GM10248 (cell line): ENCODE measurements around the gene GPAM.
"Not testable (repeated sequence)": the region's sequence is repeated elsewhere in the genome, so short reads cannot be mapped to it uniquely, and the experiment has no call there.

Experiments used
- CTCF ChIA-PET: fragments of 300-600 bp; sonication (Branson Sonifier 250); formaldehyde crosslinking; extraction: SDS; loops from one replicate; lab custom pipeline; 2021; ENCODE audit warnings: antibody characterized with exemption; lab: Yijun Ruan, JAX
- POLR2A ChIA-PET: fragments of 350-650 bp; sonication (Branson Sonifier 250); formaldehyde crosslinking; extraction: SDS; loops from one replicate; lab custom pipeline; 2020; ENCODE audit warnings: antibody characterized with exemption; lab: Yijun Ruan, JAX
- DNase-seq: peaks from one replicate; pipeline ENCODE4 v3.0.0; 2012; ENCODE audit errors: extremely low spot score
- CTCF ChIP-seq: IDR thresholded peaks from 2 replicates; pipeline ENCODE4 v1.5.1; 2012; ENCODE audit warnings: mild to moderate bottlenecking, low read depth; ENCODE audit errors: extremely low read depth, missing control alignments, control extremely low read depth

Gene GPAM

GRCh38 chr10:112202076-112202475 lies 18.5 kb upstream of the GPAM start:
- no peak for DNase-seq
- CTCF ChIA-PET = interaction anchor here (1.5 to 2.4 kb wide), 3 partner anchors 10 to 16 kb away, joined by 5 to 8 read pairs (median 6); no protein-coding TSS in a partner anchor
- TF ChIP-seq CTCF = no peak
- POLR2A ChIA-PET = no interaction called here

GRCh38 chr10:112201334-112201733 lies 17.8 kb upstream of the GPAM start:
- POLR2A ChIA-PET = no interaction called here
- TF ChIP-seq CTCF = no peak
- no peak for DNase-seq
- CTCF ChIA-PET = interaction anchor here (1.1 to 4.1 kb wide), 8 partner anchors 9 to 271 kb away, joined by 3 to 22 read pairs (median 5); partner anchors contain the start of gene GPAM

GRCh38 chr10:112200259-112200658 lies 16.7 kb upstream of the GPAM start:
- CTCF ChIA-PET = interaction anchor here (1.1 to 4.1 kb wide), 6 partner anchors 10 to 272 kb away, joined by 3 to 22 read pairs (median 4); partner anchors contain the start of gene GPAM
- POLR2A ChIA-PET, DNase-seq: not testable (repeated sequence)

GRCh38 chr10:112197662-112198061 lies 14.1 kb upstream of the GPAM start:
- CTCF ChIA-PET = interaction anchor here (1.2 to 4.1 kb wide), 4 partner anchors 12 to 325 kb away, joined by 3 to 22 read pairs (median 4); partner anchors contain the start of gene GPAM
- DNase-seq, POLR2A ChIA-PET: not testable (repeated sequence)

GRCh38 chr10:112195224-112195623 lies 11.7 kb upstream of the GPAM start:
- no peak for TF ChIP-seq CTCF
- ChIA-PET CTCF (interaction anchor here (2.9 kb wide), 1 partner anchor 58 kb away, joined by 11 read pairs; no protein-coding TSS in a partner anchor), POLR2A (no interaction called here)
- DNase-seq = no peak

- POLR2A ChIA-PET = no interaction called here
- CTCF ChIA-PET = interaction anchor here (2.5 kb wide), 1 partner anchor 10 kb away, joined by 6 read pairs; no protein-coding TSS in a partner anchor
- DNase-seq = no peak
- no peak for TF ChIP-seq CTCF
Measured at GRCh38 chr10:112191791-112192190, 8.2 kb upstream of the GPAM start.

- POLR2A ChIA-PET = no interaction called here
- no peak for DNase-seq
- TF ChIP-seq CTCF = no peak
Measured at GRCh38 chr10:112191041-112191590, 7.6 kb upstream of the GPAM start.

More at GRCh38 chr10:112191041-112191590, 7.6 kb upstream of the GPAM start:
- CTCF ChIA-PET = interaction anchor here (2.5 kb wide), 1 partner anchor 10 kb away, joined by 6 read pairs; no protein-coding TSS in a partner anchor
